Gastroesophageal sphincter (tissue), 3 donors: Measurements from ENCODE around the gene WNT9A.

Source experiments
- CTCF ChIP-seq, 4 experiments: fragments of 200-600 bp in 2 of 4; fragments of 450-650 bp in 2 of 4; sonication (generic) in 1 of 4; IDR thresholded peaks; one replicate each; pipeline ENCODE4 v1.5.1; 2017 to 2019; ENCODE audit warnings: antibody characterized with exemption in 4 of 4, mild to moderate bottlenecking in 2 of 4, moderate library complexity in 2 of 4
- POLR2A ChIP-seq, 2 donors: fragments of 450-650 bp; IDR thresholded peaks; one replicate each; pipeline ENCODE4 v1.6.1; 2017; ENCODE audit warnings: antibody characterized with exemption in 2 of 2, mild to moderate bottlenecking in 2 of 2, moderate library complexity in 1 of 2
- POLR2AphosphoS5 ChIP-seq: sonication (generic); formaldehyde crosslinking; IDR thresholded peaks from one replicate; pipeline ENCODE4 v1.6.1; 2017; ENCODE audit warnings: antibody characterized with exemption

GRCh38 chr1:227889863-227890405 is 57.8 kb downstream of the WNT9A start:
- TF ChIP-seq CTCF (IDR thresholded peaks at IDR 0.05) (no peak), POLR2A (IDR thresholded peaks at IDR 0.05) (no peak), POLR2AphosphoS5 (no peak)
